Upper lobe of left lung (tissue), 6 donors: ENCODE measurements around the gene HKDC1. TPM values are rescaled to one million over a fixed set of nuclear protein-coding genes. Genes with fewer than 3 reads are reported as not detected.

Experiments
- ATAC-seq, 2 donors: fragments of 200-7000 bp; cut with Tn5 transposase; one replicate each; pipeline ENCODE4 v1.9.1; 2022; ENCODE audit warnings: mild to moderate bottlenecking in 2 of 2, moderate library complexity in 2 of 2; ENCODE audit not compliant: low FRiP score in 2 of 2
- DNase-seq, 2 donors: peaks; one replicate each; pipeline ENCODE4 v3.0.0-alpha.2; 2019 to 2020
- H3K27ac ChIP-seq, 4 donors: fragments of 200-600 bp; sonication (generic); one replicate each; pipeline ENCODE4 v1.5.1; 2016 to 2019
- H3K27me3 ChIP-seq, 4 donors: fragments of 200-600 bp; sonication (generic); one replicate each; pipeline ENCODE4 v1.5.1; 2017 to 2019
- H3K36me3 ChIP-seq, 4 donors: fragments of 200-600 bp; sonication (generic); one replicate each; pipeline ENCODE4 v1.5.1; 2016 to 2019
- H3K4me1 ChIP-seq, 4 donors: fragments of 200-600 bp; sonication (generic); one replicate each; pipeline ENCODE4 v1.5.1; 2018 to 2019
- H3K4me3 ChIP-seq, 4 donors: fragments of 200-600 bp; sonication (generic); one replicate each; pipeline ENCODE4 v1.5.1; 2017 to 2019; ENCODE audit warnings: mild to moderate bottlenecking in 2 of 4, moderate library complexity in 1 of 4
- H3K9me3 ChIP-seq, 4 donors: fragments of 200-600 bp; sonication (generic); one replicate each; pipeline ENCODE4 v1.5.1; 2018 to 2019
- CTCF ChIP-seq, 6 experiments: fragments of 450-650 bp in 4 of 6; fragments of 200-600 bp in 2 of 6; sonication (generic) in 2 of 6; IDR thresholded peaks; one replicate each; pipeline ENCODE4 v1.5.1; 2016 to 2019; ENCODE audit warnings: antibody characterized with exemption in 6 of 6
- EP300 ChIP-seq, 4 donors: sonication (generic); formaldehyde crosslinking; IDR thresholded peaks; one replicate each; pipeline ENCODE4 v1.5.1; 2017; ENCODE audit warnings: antibody characterized with exemption in 4 of 4, control low read depth in 2 of 4
- POLR2A ChIP-seq, 4 donors: fragments of 450-650 bp; IDR thresholded peaks; one replicate each; pipeline ENCODE4 v1.5.1; 2016 to 2017; ENCODE audit warnings: antibody characterized with exemption in 4 of 4, mild to moderate bottlenecking in 2 of 4
- POLR2AphosphoS5 ChIP-seq, 2 donors: sonication (generic); formaldehyde crosslinking; IDR thresholded peaks; one replicate each; pipeline ENCODE4 v1.5.1; 2017; ENCODE audit warnings: antibody characterized with exemption in 2 of 2
- WGBS, 2 donors: methylation state at CpG; one replicate each; pipeline ENCODE4 v1.1.5; 2017 to 2018; 5-methylcytosine and 5-hydroxymethylcytosine counted together
- total RNA-seq, 6 donors: library from RNA; depleted of rRNA in 4 of 6; stranded (reverse); fragments of >200 nt in 4 of 6; gene quantifications; one replicate each; pipeline versions ENCODE4 v1.1.0 to v1.2.1, GENCODE V29; 2016 to 2021
- donor health status: DM: no; HTN: no; CAD: no; lungs with moderate emphysema.
- donor health status: DM: no; HTN: yes; CAD: no; lungs with severe emphysema.

Gene HKDC1
- total RNA-seq, 6 donors from 2014 or later = 3.2 to 12.6 (median 7.5) TPM

- no peaks in the 10 kb centered on the region for H3K4me1 ChIP-seq
Observed at GRCh38 chr10:69285699-69286098, 65.6 kb downstream of the HKDC1 start.

GRCh38 chr10:69287181-69287580, 67.0 kb downstream of the HKDC1 start:
- DNase-seq = no peak
- no peak for TF ChIP-seq CTCF (IDR thresholded peaks at IDR 0.05)
- TF ChIP-seq POLR2AphosphoS5 (IDR thresholded peaks at IDR 0.05) = no peak
- no peak for TF ChIP-seq EP300 (IDR thresholded peaks at IDR 0.05)
- no peak for TF ChIP-seq POLR2A (IDR thresholded peaks at IDR 0.05)
- WGBS, 2 donors = 79 to 85% methylated on average over 4 of the region's 4 CpGs
- Histone ChIP-seq H3K36me3 (no peaks in the 10 kb centered on the region), H3K27ac (no peak overlapping the region), H3K4me3 (no peak overlapping the region), H3K9me3 (no peaks in the 10 kb centered on the region), H3K27me3 (no peaks in the 10 kb centered on the region), H3K4me1 (no peaks in the 10 kb centered on the region)
- ATAC-seq = no peak

More at GRCh38 chr10:69285699-69286098, 65.6 kb downstream of the HKDC1 start:
- WGBS, 2 donors = 79 to 88% methylated on average over 4 of the region's 4 CpGs
- no peaks in the 10 kb centered on the region for H3K36me3 ChIP-seq
- no peaks in the 10 kb centered on the region for H3K27me3 ChIP-seq
- DNase-seq (no peak), ATAC-seq (no peak)
- H3K27ac ChIP-seq = no peak overlapping the region
- no peak overlapping the region for H3K4me3 ChIP-seq
- no peaks in the 10 kb centered on the region for H3K9me3 ChIP-seq
- TF ChIP-seq EP300 (IDR thresholded peaks at IDR 0.05) (no peak), POLR2AphosphoS5 (IDR thresholded peaks at IDR 0.05) (no peak), CTCF (IDR thresholded peaks at IDR 0.05) (no peak), POLR2A (IDR thresholded peaks at IDR 0.05) (no peak)

DNA sequence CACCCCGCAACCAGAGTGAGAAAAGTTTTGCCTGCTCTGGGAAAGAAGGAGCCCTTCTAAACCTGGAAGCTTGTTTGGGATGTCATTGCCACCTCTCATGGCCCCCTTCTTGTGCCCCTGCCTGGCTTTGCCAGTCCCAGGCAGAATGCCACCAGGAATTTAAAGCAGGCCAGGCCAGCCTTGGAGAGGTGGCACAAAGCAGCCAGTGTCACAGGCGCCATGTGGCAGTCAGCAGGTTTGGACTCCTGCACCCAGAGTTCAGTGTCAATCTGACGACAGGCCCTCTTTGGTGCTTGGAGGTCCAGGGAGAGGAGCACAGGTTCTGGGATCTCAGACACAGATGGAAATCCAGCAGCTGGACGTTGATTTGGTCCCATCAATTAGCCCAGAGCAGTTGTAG, 70.9 kb downstream of the HKDC1 start:
- DNase-seq (no peak), ATAC-seq (no peak)
- no peaks in the 10 kb centered on the region for H3K36me3 ChIP-seq
- no peaks in the 10 kb centered on the region for H3K4me1 ChIP-seq
- no peaks in the 10 kb centered on the region for H3K9me3 ChIP-seq
- no peak overlapping the region for H3K27ac ChIP-seq
- no peak overlapping the region for H3K4me3 ChIP-seq
- WGBS, 2 donors = 91 to 93% methylated on average over 4 of the region's 4 CpGs
- H3K27me3 ChIP-seq = no peaks in the 10 kb centered on the region
- TF ChIP-seq CTCF (IDR thresholded peaks at IDR 0.05) (no peak), EP300 (IDR thresholded peaks at IDR 0.05) (no peak), POLR2AphosphoS5 (IDR thresholded peaks at IDR 0.05) (no peak), POLR2A (IDR thresholded peaks at IDR 0.05) (no peak)

- DNase-seq (no peak), ATAC-seq (no peak)
- no peaks in the 10 kb centered on the region for H3K4me1 ChIP-seq
- H3K9me3 ChIP-seq = no peaks in the 10 kb centered on the region
- no peak overlapping the region for H3K4me3 ChIP-seq
- no peaks in the 10 kb centered on the region for H3K36me3 ChIP-seq
- H3K27me3 ChIP-seq = no peaks in the 10 kb centered on the region
- TF ChIP-seq EP300 (IDR thresholded peaks at IDR 0.05) = no peak
- TF ChIP-seq POLR2A (IDR thresholded peaks at IDR 0.05) = no peak
- TF ChIP-seq POLR2AphosphoS5 (IDR thresholded peaks at IDR 0.05) = no peak
- TF ChIP-seq CTCF (IDR thresholded peaks at IDR 0.05) = no peak
- H3K27ac ChIP-seq = no peak overlapping the region
- WGBS, 2 donors = 54 to 58% methylated on average over 3 of the region's 3 CpGs
Observed at GRCh38 chr10:69292459-69292858, 72.3 kb downstream of the HKDC1 start.

DNA sequence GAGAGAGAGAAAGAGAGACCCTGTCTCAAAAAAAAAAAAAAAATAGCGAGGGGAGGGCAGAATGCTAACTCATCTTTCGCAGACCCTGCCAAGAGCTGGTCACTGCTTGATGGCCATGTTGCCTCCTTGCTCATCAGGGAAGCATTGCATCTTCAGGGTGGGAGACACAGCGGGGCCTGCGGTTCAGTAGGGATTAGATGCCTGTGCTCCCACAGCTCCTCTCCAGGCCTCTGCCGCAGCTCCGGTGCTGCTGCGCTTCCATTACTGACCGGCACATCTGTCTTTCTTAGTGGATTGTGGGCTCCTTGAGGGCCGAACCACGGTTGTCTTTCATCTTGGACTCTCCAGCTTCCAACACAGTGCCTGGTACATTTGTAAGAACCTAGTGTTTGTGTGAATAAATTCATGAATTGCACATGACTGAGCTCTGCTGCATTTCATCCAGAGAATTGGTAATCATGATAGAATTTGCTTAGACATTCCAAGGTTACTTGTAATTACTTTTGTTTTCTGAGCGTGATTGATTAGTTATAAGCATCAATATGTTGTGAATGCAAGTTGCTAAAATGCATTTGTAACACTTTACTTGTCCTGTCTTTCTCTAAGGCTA, 75.0 kb downstream of the HKDC1 start:
- H3K27me3 ChIP-seq = no peaks in the 10 kb centered on the region
- TF ChIP-seq CTCF (IDR thresholded peaks at IDR 0.05) (no peak), POLR2A (IDR thresholded peaks at IDR 0.05) (no peak), POLR2AphosphoS5 (IDR thresholded peaks at IDR 0.05) (no peak), EP300 (IDR thresholded peaks at IDR 0.05) (no peak)

More for the DNA sequence above, 75.0 kb downstream of the HKDC1 start:
- no peak overlapping the region for H3K4me3 ChIP-seq
- no peaks in the 10 kb centered on the region for H3K4me1 ChIP-seq
- no peak for DNase-seq
- no peak for ATAC-seq
- H3K36me3 ChIP-seq = no peaks in the 10 kb centered on the region
- H3K9me3 ChIP-seq = no peaks in the 10 kb centered on the region
- H3K27ac ChIP-seq = no peak overlapping the region
- 85 to 91% methylated on average over 11 of the region's 11 CpGs for WGBS, 2 donors
